Middle frontal gyrus (tissue), 1 donor: ENCODE data around the gene RINT1.
"Not testable (repeated sequence)": the region's sequence is repeated elsewhere in the genome, so short reads cannot be mapped to it uniquely, and the experiment has no call there.

Source experiments
- DNase-seq: peaks from one replicate; pipeline ENCODE4 v3.0.0-alpha.2; 2015; ENCODE audit warnings: low spot score; ENCODE audit errors: extremely low spot score

The RINT1 gene

DNA sequence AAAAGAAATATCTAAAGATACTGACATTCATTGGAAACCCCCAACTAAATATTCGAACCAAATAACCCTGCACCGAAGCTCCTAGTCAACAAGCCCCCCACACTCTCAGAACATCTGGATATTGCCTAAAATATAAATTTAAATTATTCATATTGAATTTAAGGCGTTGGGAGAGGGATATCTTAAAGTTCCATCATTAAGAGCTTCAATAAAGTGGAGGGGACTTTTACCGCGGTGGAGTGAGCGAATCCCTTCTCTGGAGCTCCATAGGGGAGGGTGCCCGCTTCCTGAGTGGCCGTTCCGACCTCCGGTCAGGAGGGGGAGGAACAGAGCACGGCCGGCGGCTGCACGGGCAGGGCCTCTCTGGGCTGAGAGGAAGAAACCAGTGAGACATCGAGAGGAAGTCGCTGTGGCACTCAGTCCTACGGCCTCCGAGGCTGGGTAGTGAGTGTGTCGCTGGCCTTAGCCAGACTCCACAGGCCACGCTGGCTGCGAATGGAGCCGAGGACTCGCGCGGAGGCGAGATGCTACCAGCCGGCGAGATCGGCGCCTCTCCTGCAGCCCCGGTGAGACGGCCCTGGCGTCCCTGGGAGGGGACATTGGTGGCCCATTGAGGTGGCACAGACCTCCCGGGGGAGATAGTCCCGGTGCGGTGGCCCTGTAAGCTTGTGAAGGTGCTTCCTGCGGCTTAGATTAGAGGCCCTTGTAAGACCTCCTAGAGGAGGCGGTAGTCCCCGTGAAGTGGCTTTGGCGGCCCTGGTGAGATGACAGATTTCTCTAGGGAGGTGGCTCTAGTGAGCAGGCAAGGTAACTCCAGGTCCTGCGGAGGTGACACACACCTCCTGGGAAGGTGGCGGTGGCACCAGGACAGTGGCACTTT, at the start of gene RINT1:
Gene RINT1 (plus strand): TSS at position 410 of the 880 bp plus-strand sequence. CDS start 115 bp downstream, at position 525.
- DNase-seq = peak; percentile 83

DNA sequence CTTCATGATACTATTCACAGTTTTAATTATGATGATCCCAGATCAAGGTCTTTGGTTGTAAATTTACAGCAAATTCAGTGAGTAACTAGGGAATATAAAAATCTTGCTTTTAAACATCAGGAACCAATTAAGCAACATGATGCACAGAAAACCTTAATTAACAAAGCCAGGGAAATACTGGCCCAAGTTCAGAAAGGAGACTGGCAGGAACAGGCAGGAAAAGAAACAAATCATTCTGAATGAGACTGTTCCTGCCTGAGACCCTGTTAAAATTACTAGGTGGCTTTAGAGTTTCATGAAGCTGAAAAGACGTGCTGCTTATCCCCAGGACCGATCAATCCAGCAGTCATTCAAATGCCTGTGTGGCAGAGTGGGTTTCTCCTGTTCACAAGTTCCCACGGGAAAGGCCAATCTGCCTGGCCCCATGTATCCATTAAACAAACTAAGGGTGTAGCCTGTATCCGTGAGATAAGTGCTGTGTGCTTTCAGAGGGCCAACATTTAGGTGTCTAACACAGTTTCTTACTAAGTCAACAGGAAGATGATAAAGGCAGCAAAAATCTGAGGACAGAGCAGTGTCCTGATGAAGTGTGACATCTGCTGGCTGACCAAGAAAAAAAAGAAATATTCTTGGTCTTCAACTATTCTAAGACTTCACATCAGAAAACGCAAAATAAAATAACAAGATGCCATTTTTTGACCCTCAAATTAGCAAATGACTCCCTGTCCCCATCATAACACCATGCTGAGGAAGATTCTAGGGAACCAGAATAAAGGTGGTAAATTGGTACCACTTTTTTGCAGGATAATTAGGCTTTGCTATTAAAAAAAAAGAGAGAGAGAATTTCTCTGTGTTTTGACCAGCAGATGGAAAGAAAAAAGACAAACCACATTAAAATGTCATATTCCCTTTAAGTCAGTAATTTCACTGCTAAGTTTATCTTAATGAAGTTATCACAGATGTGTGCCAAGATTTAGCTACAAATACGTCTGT, 44.1 kb upstream of the RINT1 start:
- no peak for DNase-seq

DNA sequence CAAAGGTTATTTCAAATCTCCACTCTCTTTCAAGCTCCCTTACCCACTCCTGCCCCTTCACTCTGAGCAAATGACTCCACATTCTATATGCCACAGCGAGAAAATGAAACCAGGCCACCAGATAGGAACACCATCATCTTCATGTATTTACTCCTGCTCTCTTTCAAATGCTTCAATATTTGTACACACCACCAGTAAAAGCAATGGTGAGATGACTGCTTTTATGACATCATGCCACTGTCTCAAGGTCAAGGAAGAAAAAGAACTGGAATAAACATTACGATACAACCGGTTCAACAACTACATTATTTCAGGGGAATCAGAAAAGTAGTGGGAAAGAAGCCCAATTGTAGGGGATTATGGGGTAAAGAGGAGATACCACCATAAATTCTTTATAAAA, 42.6 kb upstream of the RINT1 start:
- no peak for DNase-seq

DNA sequence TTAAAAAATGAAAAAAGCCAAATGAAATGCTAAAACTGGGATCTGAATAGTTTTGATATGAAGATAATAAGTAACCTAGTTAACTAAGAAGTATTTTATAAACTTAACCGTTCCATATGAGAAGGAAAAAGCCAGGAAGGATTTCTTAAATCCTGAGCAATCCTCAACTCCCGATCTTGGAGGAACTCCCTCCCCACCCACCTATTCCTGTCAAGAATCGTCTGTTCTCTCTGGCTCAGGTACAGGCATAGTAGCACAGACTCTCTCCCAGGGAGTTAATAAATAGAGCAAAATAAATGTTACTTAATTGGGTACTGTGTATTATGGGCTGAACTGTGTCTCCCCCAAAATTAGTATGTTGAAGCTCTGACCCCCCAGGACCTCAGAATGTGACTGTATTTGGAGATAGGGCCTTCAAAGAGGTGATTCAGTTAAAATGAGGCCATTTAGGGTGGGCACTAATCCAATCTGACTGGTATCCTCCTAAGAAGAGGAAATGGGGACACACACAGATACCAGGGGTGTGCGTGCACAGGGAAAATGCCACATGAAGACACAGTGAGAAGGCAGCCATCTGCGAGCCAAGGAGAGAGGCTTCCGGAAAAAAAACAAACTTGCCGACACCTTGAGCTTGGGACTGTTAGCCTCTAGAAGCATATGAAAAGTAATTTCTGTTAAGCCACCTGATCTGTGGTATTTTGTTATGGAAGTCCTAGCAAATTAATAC, 38.6 kb upstream of the RINT1 start:
- no peak for DNase-seq

DNA sequence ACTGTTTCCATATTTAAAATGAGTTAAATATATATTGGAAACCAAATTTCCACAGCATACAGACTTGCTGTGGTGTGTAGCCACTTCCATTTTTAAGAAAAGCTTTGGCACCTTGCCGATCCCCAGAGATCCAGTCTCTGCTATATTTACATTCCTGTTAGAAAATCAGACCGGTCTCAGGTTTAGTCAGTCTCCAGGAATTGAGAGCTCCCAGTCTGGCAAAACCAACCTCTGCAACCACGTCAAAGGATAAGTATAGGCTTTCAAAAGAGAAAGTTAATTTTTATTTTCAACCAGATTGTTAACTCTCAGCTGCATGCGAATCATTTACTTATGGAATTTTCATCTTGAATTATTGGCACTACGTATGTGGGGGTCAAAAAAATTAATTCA, 38.1 kb upstream of the RINT1 start:
- DNase-seq = no peak

DNA sequence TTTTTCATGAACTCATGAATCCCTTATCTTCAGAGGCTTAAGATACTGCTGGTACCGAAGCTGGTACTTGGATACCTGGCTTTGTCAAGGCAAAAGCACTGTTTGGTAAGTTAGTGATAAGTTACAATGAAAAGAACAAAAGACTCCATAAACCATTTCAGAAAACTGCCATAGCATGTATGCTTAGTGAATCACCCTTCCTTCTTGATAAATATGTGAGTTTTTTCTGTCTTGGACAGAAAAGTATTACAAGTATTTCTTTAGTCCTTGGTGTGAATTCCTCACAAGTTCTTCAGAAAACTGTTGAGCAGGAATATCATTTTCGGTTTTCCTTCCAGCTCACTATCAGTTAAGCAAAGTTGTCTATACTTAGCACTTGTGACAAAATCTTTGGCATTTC, 35.5 kb upstream of the RINT1 start:
- no peak for DNase-seq

DNA sequence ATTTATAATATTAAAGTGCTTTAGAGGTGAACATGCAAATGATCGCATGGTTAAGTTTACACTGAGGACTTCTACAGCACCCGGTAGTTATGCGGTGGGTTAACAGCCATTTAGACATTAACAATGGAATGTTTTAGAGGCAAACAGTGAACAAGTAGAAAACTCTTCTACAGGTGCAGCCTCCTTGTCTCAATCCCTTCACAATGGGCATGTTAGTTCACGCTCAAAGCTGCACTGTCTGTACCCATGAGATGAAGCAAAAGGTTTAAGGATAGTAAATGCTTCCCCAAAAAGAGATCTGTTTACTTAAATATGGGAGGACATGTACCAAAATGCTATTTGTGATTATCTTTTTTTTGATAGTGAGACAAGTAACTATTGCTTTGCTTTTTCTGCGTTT, 35.0 kb upstream of the RINT1 start:
- no peak for DNase-seq

DNA sequence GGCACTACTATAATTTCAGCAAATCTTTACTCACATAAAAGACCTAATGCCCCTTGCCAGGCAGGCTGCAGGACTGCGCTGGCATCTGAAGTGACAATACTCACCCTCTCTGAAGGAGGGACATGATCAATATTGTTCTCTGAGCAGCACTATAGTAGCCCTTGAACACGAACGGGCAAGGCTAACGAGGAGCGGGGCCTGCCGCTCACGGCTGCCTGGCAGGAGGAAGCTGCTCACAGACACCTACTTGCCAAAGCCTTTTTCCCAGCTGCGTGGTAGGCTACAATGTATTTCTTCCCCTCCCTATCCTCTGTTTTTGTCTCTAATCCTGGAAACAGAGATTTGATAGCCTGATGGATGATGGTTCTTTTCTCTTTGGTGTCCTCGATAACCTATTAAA, 29.8 kb upstream of the RINT1 start:
- no peak for DNase-seq

DNA sequence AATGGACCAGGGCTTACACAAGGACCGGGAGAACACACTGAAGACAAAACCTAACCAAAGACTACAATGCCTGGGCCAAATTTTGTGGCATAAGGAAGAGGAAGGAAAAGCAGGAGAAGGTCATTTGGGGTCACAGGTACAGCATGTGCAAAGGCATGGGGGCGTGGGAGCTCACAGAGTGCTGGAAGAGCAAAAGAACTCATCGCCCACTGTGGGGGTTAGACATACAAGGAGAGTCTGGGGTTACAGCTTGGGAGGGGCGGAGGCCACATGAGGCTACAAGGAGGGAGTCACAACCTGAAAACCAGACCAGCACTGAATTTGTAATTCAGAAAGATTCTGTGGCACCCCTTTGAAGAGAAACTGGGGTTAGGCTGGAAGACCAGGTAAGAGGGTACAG, 19.6 kb upstream of the RINT1 start:
- DNase-seq = no peak

DNA sequence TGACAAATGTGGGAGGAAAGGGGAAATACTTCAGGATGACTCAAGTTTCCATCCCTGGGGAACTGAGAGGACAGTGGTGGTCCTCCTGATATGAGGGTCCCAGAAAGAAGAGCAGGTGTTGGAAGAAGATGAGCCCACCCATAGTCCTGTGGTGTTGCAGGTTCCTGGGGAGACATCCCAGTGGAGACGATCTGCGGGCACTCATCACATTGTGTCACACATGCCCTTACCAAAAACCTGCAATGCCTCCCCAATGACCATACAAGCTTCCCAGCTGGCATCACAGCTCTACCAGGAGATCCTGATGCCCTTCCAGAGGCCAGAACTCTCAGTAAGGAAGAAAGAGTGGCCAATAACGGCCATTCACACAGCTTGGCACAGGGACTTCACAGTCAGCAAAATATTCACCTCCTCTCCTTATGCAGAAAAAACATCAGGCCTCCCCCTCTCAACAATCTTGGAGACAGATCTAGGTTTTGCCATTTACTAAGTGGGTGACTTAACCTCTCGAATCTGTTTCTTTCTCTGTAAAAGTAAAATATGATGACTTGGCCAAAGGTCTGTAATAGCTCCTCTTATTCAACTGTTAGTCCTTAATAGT, 19.0 kb upstream of the RINT1 start:
- DNase-seq = no peak

DNA sequence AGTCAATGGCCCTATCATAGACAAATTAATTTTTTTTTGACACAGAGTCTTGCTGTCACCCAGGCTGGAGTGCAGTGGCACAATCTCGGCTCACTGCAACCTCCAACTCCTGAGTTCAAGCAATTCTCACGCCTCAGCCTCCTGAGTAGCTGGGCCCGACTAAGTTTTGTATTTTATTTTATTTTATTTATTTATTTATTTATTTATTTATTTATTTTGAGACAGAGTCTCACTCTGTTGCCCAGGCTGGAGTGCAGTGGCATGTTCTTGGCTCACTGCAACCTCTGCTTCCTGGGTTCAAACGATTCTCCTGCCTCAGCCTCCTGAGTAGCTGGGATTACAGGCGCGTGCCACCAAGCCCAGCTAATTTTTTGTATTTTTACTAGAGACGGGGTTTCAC, 16.4 kb upstream of the RINT1 start:
- DNase-seq = not testable (repeated sequence)

DNA sequence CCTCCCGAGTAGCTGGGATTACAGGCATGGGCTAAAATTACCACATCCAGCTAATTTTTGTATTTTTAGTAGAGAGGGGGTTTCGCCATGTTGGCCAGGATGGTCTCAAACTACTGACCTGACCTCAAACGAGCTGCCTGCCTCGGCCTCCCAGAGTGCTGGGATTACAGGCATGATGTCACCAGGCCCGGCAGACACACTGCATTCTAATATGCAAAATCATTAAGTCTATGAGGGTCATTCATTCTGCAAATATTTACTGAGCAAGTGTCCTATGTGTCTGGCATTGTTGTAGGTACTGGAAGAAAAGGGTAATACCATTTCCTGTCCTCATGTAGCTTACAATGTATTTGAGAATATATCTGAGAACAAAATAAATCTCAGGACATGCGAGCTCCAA, 12.6 kb upstream of the RINT1 start:
- DNase-seq = no peak

DNA sequence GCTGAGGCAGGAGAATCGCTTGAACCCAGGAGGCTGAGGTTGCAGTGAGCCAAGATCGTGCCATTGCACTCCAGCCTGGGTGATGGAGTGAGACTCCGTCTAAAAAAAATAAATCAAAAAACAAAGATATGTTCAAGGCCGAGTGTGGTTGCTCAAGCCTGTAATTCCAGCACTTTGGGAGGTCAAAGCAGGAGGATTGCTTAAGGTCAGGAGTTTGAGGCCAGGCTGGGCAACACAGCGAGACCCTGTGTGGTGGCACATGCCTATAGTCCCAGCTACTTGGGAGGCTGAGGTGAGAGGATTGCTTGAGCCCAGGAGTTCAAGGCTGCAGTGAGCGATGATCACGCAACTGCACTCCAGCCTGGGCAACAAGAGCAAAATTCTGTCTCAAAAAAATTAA, 11.4 kb upstream of the RINT1 start:
- DNase-seq = not testable (repeated sequence)

DNA sequence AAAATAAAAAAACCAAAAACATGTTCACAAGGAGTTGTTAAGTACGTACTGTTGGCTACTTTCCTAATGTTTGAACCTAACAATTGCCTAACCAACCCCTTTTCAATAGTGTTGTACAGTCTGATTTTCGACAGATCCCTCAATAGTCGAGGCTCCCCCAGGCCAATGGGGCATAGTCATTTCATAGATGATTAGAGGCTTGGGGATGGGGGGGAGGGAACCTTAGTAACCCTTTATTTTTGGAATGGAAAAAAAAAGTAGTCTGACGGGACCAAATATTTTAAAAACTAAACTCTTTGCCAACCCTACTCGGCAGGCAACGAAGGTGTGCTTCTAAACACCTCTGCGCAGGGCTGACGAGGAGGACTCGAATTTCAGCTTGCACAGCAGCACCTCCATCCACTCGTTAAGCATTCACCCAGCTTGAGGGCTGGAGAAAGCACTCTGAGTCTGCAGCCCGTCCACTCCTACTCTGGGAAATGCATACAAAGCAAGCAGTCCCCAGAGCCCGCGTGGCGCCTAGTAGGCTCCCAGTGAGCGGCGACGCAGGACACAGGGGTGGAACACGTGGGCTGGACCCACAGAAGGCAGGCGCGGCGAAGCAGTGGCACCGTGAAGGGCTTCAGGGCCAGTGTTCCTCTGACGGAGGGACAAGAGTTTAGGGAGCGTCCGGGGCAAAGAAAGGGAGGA, 10.8 kb upstream of the RINT1 start:
- DNase-seq = peak; percentile 29

DNA sequence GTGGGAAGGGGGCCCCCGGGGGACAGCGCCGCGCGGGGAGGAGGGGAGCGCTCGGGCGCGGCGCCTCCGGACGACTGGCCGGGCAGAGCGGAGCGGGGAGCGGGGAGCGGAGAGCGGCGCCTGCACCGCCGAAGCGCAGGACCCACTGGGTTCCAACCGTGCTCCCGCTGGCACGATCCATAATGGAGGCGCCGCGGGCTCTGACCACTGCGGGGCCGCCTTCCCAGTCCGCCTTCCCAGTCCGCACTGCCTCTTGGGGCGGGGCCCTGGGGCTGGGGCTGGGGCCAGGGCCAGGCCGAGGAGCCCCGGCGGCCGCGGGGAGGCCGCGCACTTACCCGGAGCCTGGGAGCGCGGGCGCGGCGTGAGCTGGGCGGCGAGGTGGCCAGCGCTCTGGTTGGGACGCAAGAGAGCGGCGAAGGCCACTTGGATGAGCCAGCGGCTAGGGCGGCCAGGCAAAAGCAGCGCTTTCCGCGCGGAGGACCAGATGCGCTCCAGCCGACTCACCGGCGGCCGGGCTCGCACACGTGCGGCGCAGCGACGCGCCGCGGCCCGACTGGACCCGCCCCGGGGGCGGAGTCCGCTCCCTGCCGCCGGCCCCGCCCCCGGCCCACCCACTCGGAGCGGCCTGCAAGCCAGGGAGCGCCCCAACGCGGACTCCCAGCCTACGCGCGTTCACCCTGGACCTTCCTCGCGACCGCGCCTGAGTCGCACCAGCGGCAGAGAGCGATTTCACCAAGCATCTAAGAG, 10.1 kb upstream of the RINT1 start, which contains the start of gene PUS7:
Gene PUS7 (minus strand): TSS at position 555 of the 747 bp plus-strand sequence. CDS start 13,759 bp downstream, outside the sequence.
- DNase-seq = peak; percentile 82

DNA sequence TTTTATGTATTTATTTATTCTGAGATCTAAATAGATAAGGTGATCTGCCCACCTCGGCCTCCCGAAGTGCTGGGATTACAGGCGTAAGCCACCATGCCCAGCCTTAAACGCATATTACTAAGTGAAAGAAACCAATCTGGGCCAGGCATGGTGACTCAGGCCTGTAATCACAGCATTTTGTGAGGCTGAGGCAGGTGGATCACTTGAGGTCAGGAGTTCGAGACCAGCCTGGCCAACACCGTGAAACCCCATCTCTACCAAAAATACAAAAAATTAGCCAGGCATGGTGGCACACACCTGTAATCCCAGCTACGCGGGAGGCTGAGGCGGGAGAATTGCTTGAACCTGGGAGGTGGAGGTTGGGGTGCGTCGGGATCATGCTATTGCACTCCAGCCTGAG, 7.6 kb upstream of the RINT1 start:
- not testable (repeated sequence) for DNase-seq

DNA sequence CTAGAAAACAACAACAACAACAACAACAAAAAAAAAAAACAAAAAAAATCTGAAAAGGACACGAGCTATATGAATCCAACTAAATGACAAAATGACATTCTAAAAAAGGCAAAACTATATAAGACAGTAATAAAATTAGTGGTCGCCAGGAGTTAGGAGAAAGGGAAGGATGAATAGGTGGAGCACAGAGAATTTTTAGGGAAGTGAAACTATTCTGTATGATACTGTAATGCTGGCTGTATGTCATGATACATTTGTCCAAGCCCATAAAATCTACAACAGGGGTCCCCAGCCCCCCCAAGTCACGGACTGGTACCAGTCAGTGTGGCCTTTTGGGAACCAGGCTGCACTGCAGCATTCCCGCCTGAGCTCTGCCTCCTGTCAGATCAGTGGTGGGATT, 7.2 kb upstream of the RINT1 start:
- no peak for DNase-seq

DNA sequence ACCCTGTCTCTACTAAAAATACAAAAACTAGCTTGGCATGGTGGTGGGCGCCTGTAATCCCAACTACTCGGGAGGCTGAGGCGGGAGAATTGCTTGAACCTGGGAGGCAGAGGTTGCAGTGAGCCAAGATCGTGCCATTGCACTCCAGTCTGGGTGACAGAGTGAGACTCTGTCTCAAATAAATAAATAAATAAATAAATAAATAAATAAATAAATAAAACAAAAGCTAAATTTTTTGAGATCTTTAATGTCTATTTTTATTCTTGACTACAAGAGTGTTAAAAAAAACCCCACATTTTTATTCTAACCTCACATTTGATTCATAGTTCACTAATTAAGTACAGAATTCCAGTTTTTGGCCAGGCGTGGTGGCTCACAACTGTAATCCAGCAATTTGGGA, 4.3 kb upstream of the RINT1 start:
- DNase-seq = not testable (repeated sequence)

DNA sequence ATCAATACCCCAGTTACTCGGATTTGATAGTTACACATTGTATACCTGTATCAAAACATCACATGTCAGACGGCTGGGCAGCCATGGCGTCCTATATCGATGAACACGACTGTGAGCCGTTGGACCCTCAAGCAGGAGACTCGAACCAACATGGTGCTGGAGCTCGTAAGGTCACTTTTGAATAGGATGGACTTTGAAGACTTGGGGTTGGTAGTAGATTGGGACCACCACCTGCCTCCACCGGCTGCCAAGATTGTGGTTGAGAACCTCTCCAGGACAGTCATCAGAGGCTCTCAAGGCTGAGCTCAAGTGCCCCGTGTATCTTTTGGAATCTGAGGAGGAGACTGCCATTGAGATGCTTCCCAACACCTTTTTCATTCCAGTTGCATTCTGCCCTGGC, 1.9 kb upstream of the RINT1 start:
- no peak for DNase-seq

DNA sequence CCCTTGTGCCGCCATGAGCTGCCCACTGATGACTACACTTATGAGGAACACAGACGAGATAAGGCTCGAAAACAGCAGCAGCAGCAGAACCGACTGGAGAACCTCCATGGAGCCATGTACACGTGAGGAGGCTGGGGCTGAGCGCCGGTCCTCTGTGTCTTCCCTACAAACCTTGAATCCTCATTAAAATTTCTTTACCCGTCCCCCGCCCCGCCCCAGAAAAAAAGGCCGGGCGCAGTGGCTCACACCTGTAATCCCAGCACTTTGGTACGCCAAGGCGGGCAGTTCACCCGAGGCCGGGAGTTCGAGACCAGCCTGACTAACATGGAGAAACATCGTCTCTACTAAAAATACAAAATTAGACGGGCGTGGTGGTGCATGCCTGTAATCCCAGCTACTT, 1.5 kb upstream of the RINT1 start:
- no peak for DNase-seq
